ENCODE measurements around the gene CAPZA1.

GRCh38 chr1:112707221-112708001 is 87.8 kb downstream of the CAPZA1 start:
- TF ChIP-seq CTCF (IDR thresholded peaks at IDR 0.05) = peak in 3 of 4 experiments; percentile 88 to 97 (median 95)
- no peak for TF ChIP-seq EP300 (IDR thresholded peaks at IDR 0.05)
- no peak for TF ChIP-seq POLR2A (IDR thresholded peaks at IDR 0.05)

All from gastroesophageal sphincter (tissue), 3 donors.